HepG2 (cell line): ENCODE measurements around the gene PLXNA4. TPM values are rescaled to one million over a fixed set of nuclear protein-coding genes. Genes with fewer than 3 reads are reported as not detected.

Source experiments
- ATAC-seq: fragments of 200-7000 bp; cut with Tn5 transposase; 3 replicates; pipeline ENCODE4 v1.9.1; 2020; ENCODE audit warnings: mild to moderate bottlenecking, moderate library complexity
- BruUV-seq: library from RNA; stranded (reverse); fragments of 400-500 nt; replicated peaks from 2 replicates; lab custom pipeline; 2021; lab: Mats Ljungman, UMichigan
- CTCF ChIA-PET: fragments of 300-600 bp; formaldehyde crosslinking; extraction: SDS; loops from one replicate; lab custom pipeline; 2021; ENCODE audit warnings: low total read pairs, inconsistent platforms, low intra/inter-chr PET ratio; lab: Yijun Ruan, JAX
- POLR2A ChIA-PET: fragments of 350-600 bp; sonication (Branson Sonifier 250); formaldehyde crosslinking; loops from one replicate; lab custom pipeline; 2020; ENCODE audit warnings: antibody characterized with exemption, inconsistent platforms; lab: Yijun Ruan, JAX
- DNase-seq: peaks from one replicate; pipeline ENCODE4 v3.0.0-alpha.2; 2015; ENCODE audit warnings: low spot score
- FAIRE-seq: peaks from 3 replicates; lab custom pipeline; 2011; peaks lifted over from hg19 to GRCh38; lab: Jason Lieb, UNC
- H2AFZ ChIP-seq: one replicate; pipeline ENCODE4 v1.6.1; 2011; ENCODE audit warnings: low read length, inconsistent platforms
- H3K27ac ChIP-seq: fragments of 300-600 bp; 3 replicates; pipeline ENCODE4 v1.8.0; 2011; ENCODE audit warnings: mixed run types, mild to moderate bottlenecking, mixed read lengths, low read length, inconsistent platforms; ENCODE audit not compliant: insufficient read depth; ENCODE audit errors: extremely low read length
- H3K27me3 ChIP-seq, 2 experiments: fragments of 200-600 bp in 1 of 2; 2 replicates in 1 of 2; 3 replicates in 1 of 2; pipeline versions ENCODE4 v1.6.0 to v1.8.0; 2011; ENCODE audit warnings: low read length in 2 of 2, mild to moderate bottlenecking in 2 of 2, moderate library complexity in 2 of 2, inconsistent platforms in 1 of 2; ENCODE audit not compliant: insufficient read depth in 2 of 2, control insufficient read depth in 1 of 2
- H3K36me3 ChIP-seq, 2 experiments: fragments of 200-600 bp in 1 of 2; replicated peaks in 1 of 2; 2 replicates in 1 of 2; 3 replicates in 1 of 2; pipeline versions ENCODE4 v1.5.1 to v1.8.0; 2011; ENCODE audit warnings: low read length in 2 of 2, inconsistent platforms in 1 of 2; ENCODE audit not compliant: insufficient read depth in 2 of 2, control insufficient read depth in 1 of 2
- H3K4me1 ChIP-seq: 2 replicates; pipeline ENCODE4 v1.5.1; 2012; ENCODE audit warnings: low read length, inconsistent platforms; ENCODE audit not compliant: insufficient read depth
- H3K4me2 ChIP-seq: 2 replicates; pipeline ENCODE4 v1.6.0; 2011; ENCODE audit warnings: low read depth, low read length, inconsistent platforms
- H3K4me3 ChIP-seq, 3 experiments: fragments of 200-600 bp in 1 of 3; sonication (generic), shearing (Covaris generic) in 1 of 3; replicated peaks in 1 of 3; 2 replicates each; pipeline ENCODE4 v1.5.1; 2011 to 2016; ENCODE audit warnings: low read length in 3 of 3, inconsistent platforms in 2 of 3, low read depth in 2 of 3, mild to moderate bottlenecking in 2 of 3, control low read depth in 1 of 3, mixed read lengths in 1 of 3; ENCODE audit not compliant: insufficient read depth in 1 of 3
- H3K79me2 ChIP-seq: one replicate; pipeline ENCODE4 v1.6.1; 2011; ENCODE audit warnings: low read length, inconsistent platforms; ENCODE audit not compliant: insufficient read depth
- H3K9ac ChIP-seq: 2 replicates; pipeline ENCODE4 v1.6.0; 2011; ENCODE audit warnings: mild to moderate bottlenecking, low read depth, low read length, inconsistent platforms; ENCODE audit not compliant: insufficient read depth
- H3K9me3 ChIP-seq: 2 replicates; pipeline ENCODE4 v1.5.1; 2012; ENCODE audit warnings: mild to moderate bottlenecking, low read length
- H4K20me1 ChIP-seq: 2 replicates; pipeline ENCODE4 v1.6.0; 2011; ENCODE audit warnings: inconsistent platforms, mild to moderate bottlenecking, low read length, moderate library complexity; ENCODE audit not compliant: insufficient read depth
- CAMTA2 ChIP-seq: sonication (generic); formaldehyde crosslinking; IDR thresholded peaks from 2 replicates; pipeline ENCODE4 v1.4.0; 2020; ENCODE audit warnings: mild to moderate bottlenecking, missing genetic modification reagents, borderline replicate concordance
- DNMT1 ChIP-seq: sonication (generic); formaldehyde crosslinking; IDR thresholded peaks from 2 replicates; pipeline ENCODE4 v1.5.1; 2020; ENCODE audit warnings: mild to moderate bottlenecking, missing genetic modification reagents
- EZH2 ChIP-seq: conservative IDR thresholded peaks from 2 replicates; pipeline ENCODE4 v1.6.1; 2012; ENCODE audit warnings: mild to moderate bottlenecking, low read depth, low read length, moderate library complexity
- GMEB2 ChIP-seq: IDR thresholded peaks from 2 replicates; pipeline ENCODE4 v1.6.1; 2016; ENCODE audit warnings: missing biosample characterization, missing genetic modification reagents, low read depth
- JDP2 ChIP-seq: sonication (generic); formaldehyde crosslinking; IDR thresholded peaks from 2 replicates; pipeline ENCODE4 v1.8.1; 2022; ENCODE audit warnings: missing genetic modification reagents, borderline replicate concordance
- KAT2B ChIP-seq: fragments of 150-350 bp; IDR thresholded peaks from 2 replicates; pipeline ENCODE4 v1.6.1; 2014; ENCODE audit warnings: low read depth, low read length, borderline replicate concordance
- LCORL ChIP-seq, 2 experiments: fragments of 450-650 bp in 1 of 2; sonication (generic) in 1 of 2; formaldehyde crosslinking in 1 of 2; IDR thresholded peaks; 2 replicates each; pipeline versions ENCODE4 v1.5.0 to v1.6.1; 2017 to 2020; ENCODE audit warnings: antibody characterized with exemption in 1 of 2, missing genetic modification reagents in 1 of 2
- RFXAP ChIP-seq: sonication (generic); formaldehyde crosslinking; IDR thresholded peaks from 2 replicates; pipeline ENCODE4 v1.4.0; 2020; ENCODE audit warnings: missing genetic modification reagents, borderline replicate concordance
- ZNF224 ChIP-seq: sonication (generic); formaldehyde crosslinking; IDR thresholded peaks from 2 replicates; pipeline ENCODE4 v1.5.0; 2020; ENCODE audit warnings: mild to moderate bottlenecking, missing genetic modification reagents
- ZNF382 ChIP-seq: sonication (generic); formaldehyde crosslinking; IDR thresholded peaks from 2 replicates; pipeline ENCODE4 v1.5.0; 2020; ENCODE audit warnings: missing genetic modification reagents, mild to moderate bottlenecking, borderline replicate concordance
- ZNF44 ChIP-seq: sonication (generic); formaldehyde crosslinking; IDR thresholded peaks from 2 replicates; pipeline ENCODE4 v1.5.1; 2020; ENCODE audit warnings: mild to moderate bottlenecking, missing genetic modification reagents
- ZNF678 ChIP-seq: sonication (generic); formaldehyde crosslinking; IDR thresholded peaks from 2 replicates; pipeline ENCODE4 v1.4.0; 2020; ENCODE audit warnings: mild to moderate bottlenecking, missing genetic modification reagents
- ZNF780A ChIP-seq: sonication (generic); formaldehyde crosslinking; IDR thresholded peaks from 2 replicates; pipeline ENCODE4 v1.8.0; 2022; ENCODE audit warnings: mild to moderate bottlenecking, missing genetic modification reagents, moderate library complexity
- ZNF788 ChIP-seq: sonication (generic); formaldehyde crosslinking; IDR thresholded peaks from 2 replicates; pipeline ENCODE4 v1.5.0; 2020; ENCODE audit warnings: mild to moderate bottlenecking, missing genetic modification reagents, borderline replicate concordance
- ZNF879 ChIP-seq: sonication (generic); formaldehyde crosslinking; IDR thresholded peaks from 2 replicates; pipeline ENCODE4 v1.8.1; 2023; ENCODE audit warnings: missing genetic modification reagents
- WGBS: methylation state at CpG from one replicate; pipeline ENCODE4 v1.1.6; 2017; ENCODE audit warnings: low lambda C conversion rate; 5-methylcytosine and 5-hydroxymethylcytosine counted together
- in situ Hi-C: cut with HindIII; loops from 2 replicates; pipeline ENCODE4 v1.10.0; 2017; ENCODE audit warnings: low pct_unique_long_range_greater_than_20kb; ENCODE audit not compliant: extremely low pct_ligation_motif_present
- intact Hi-C: fragments of 100-400 bp; cut with micrococcal nuclease; formaldehyde crosslinking; loops from one replicate; pipeline ENCODE4 v1.10.0; 2022; ENCODE audit not compliant: unreplicated experiment
- polyA plus RNA-seq, 8 experiments: library from polyadenylated mRNA; depleted of rRNA in 3 of 8; stranded (reverse) in 7 of 8; unstranded in 1 of 8; fragments of >200 nt; fragmentation: Illumina TruSeq in 4 of 8; extraction: Trizol in 4 of 8; gene quantifications; 2 replicates each; pipeline versions ENCODE4 v1.2.1 to v1.2.3, GENCODE V29; 2011 to 2016; ENCODE audit warnings: low read depth in 4 of 8, missing spikeins in 1 of 8, mixed read lengths in 1 of 8; ENCODE audit not compliant: insufficient read depth in 1 of 8
- total RNA-seq, 5 experiments: library from RNA; depleted of rRNA; stranded (reverse); fragments of >200 nt; fragmentation: Illumina TruSeq; extraction: Trizol; gene quantifications; 2 replicates each; pipeline ENCODE4 v1.2.3, GENCODE V29; 2016; ENCODE audit warnings: low read depth in 1 of 5

Gene PLXNA4
- total and polyA plus RNA-seq, 2 of the 13 experiments (the other 11 are each of a cell fraction or from before 2014, with no cell fraction given), result 0.01 to 0.04 TPM

DNA sequence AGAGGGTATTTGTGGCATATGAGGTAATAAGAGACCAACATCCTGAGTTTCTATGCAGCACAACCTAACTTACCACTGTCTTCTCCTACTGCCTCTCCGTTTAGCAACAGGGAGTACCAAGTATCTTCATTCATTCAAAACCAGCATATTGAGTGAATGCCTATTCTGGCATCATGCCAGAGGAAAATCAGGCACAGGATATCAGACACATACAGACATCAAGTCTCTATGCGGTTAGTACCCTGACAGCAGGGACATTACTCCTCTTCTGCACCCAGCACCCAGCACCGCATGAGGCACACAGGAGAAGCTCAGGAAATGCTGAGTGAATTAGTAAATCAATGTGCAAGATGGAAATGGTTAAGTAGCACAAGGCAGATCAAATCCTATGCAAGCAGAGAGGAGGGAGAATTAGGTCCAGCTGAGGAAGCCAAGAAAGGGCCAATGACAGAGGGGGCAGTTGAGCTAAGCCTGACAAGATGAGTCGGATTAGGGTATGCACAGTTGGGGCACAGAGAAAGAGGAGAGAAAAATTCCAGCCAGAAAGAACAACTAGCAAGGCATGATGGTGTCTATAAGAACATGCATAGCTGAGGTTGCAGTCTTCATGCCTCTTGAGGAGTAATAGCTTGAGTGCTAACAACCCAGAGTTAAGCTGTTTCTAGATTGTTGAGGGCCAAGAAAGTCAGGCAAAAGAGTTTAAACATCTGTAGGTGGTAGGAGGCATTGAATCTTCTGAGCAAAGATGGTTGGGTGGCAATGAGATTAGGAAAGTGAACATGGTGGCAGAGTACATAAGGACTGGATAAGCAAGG, 146.0 kb downstream of the PLXNA4 start:
- H3K36me3 ChIP-seq, result no peaks in the 10 kb centered on the region
- in situ Hi-C loops (no loop called here), intact Hi-C loops (no loop called here)
- H3K27ac ChIP-seq, result no peak overlapping the region
- no peak for ATAC-seq
- ChIA-PET POLR2A (no interaction called here), CTCF (no interaction called here)
- no peak overlapping the region for H3K9ac ChIP-seq
- no peak overlapping the region for H3K4me3 ChIP-seq
- 22% methylated on average over 4 of the region's 4 CpGs for WGBS
- DNase-seq, result no peak
- H3K9me3 ChIP-seq, result no peaks in the 10 kb centered on the region
- no peaks in the 10 kb centered on the region for H4K20me1 ChIP-seq
- no peak overlapping the region for H2AFZ ChIP-seq
- TF ChIP-seq ZNF678 (CRISPR knock-in tag) (no peak), LCORL (IDR thresholded peaks at IDR 0.05) (peak; percentile 87), LCORL (CRISPR knock-in tag; IDR thresholded peaks at IDR 0.05) (no peak), ZNF224 (CRISPR knock-in tag) (no peak)
- no peak overlapping the region for H3K4me2 ChIP-seq
- BruUV-seq, result no TSS peak
- FAIRE-seq, result no peak
- H3K27me3 ChIP-seq, result peaks cover 1 to 50% of the 10 kb centered on the region in 2 experiments; a peak in 3 of 5 replicates
- no peaks in the 10 kb centered on the region for H3K79me2 ChIP-seq
- H3K4me1 ChIP-seq, result no peaks in the 10 kb centered on the region

DNA sequence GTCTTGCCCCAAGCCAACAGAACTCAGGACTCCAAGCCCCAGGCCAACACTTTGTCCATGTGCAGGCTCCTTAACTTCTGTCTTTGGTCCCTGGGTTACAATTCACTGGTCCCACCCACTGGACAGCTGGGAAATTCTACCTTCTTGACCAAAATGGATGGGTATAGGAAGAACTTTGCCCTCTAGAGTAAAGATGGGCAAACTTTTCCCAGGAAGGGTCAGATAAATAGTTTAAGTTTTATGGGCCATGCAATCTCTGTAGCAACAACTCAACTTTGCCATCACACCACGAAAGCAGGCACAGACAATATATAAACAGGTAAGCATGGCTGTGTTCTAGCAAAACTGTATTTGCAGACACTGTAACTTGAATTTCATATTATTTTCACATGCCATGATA, 147.1 kb downstream of the PLXNA4 start:
- H3K79me2 ChIP-seq, result no peaks in the 10 kb centered on the region
- no peak for ATAC-seq
- no peak overlapping the region for H2AFZ ChIP-seq
- H3K4me3 ChIP-seq, result no peak overlapping the region
- H3K4me1 ChIP-seq, result no peaks in the 10 kb centered on the region
- H3K27ac ChIP-seq, result no peak overlapping the region
- H4K20me1 ChIP-seq, result no peaks in the 10 kb centered on the region
- DNase-seq, result no peak
- FAIRE-seq, result no peak
- WGBS, result 7% methylated on average over 1 of the region's 1 CpG
- no peaks in the 10 kb centered on the region for H3K9me3 ChIP-seq
- H3K4me2 ChIP-seq, result no peak overlapping the region
- peaks cover 1 to 44% of the 10 kb centered on the region in 2 experiments; a peak in 3 of 5 replicates for H3K27me3 ChIP-seq
- H3K9ac ChIP-seq, result no peak overlapping the region
- intact Hi-C loops (no loop called here), in situ Hi-C loops (no loop called here)
- ChIA-PET CTCF (no interaction called here), POLR2A (no interaction called here)
- no peaks in the 10 kb centered on the region for H3K36me3 ChIP-seq
- BruUV-seq, result no TSS peak
- TF ChIP-seq GMEB2 (CRISPR knock-in tag), result no peak
- no peak for TF ChIP-seq KAT2B
- no peak for TF ChIP-seq EZH2
- no peak for TF ChIP-seq ZNF382 (CRISPR knock-in tag)
- no peak for TF ChIP-seq ZNF780A (CRISPR knock-in tag)
- TF ChIP-seq CAMTA2 (CRISPR knock-in tag), result no peak
- no peak for TF ChIP-seq ZNF44
- TF ChIP-seq JDP2 (CRISPR knock-in tag), result no peak
- TF ChIP-seq RFXAP, result no peak
- no peak for TF ChIP-seq ZNF788 (CRISPR knock-in tag)
- no peak for TF ChIP-seq DNMT1 (CRISPR knock-in tag)
- TF ChIP-seq ZNF879 (CRISPR knock-in tag), result no peak
